H4 (cell line): ENCODE measurements around the gene CTCFL. TPM values are rescaled to one million over a fixed set of nuclear protein-coding genes. Genes with fewer than 3 reads are reported as not detected.

Source experiments
- DNase-seq: peaks from one replicate; pipeline ENCODE4 v3.0.0-alpha.2; 2015; ENCODE audit warnings: low spot score
- total RNA-seq: library from RNA; depleted of rRNA; stranded (reverse); fragments of >200 nt; shearing (Covaris generic); gene quantifications from 2 replicates; pipeline ENCODE4 v1.2.3, GENCODE V29; 2014

The CTCFL gene
- total RNA-seq, 1 experiment from 2014 or later: not detected

GRCh38 chr20:57465486-57465885 lies 59.5 kb downstream of the CTCFL start:
- no peak for DNase-seq

GRCh38 chr20:57464642-57465211 lies 60.2 kb downstream of the CTCFL start:
- DNase-seq: peak; percentile 68

- DNase-seq: no peak
These were observed 62.2 kb downstream of the CTCFL start for GRCh38 chr20:57462781-57463180.

- no peak for DNase-seq
These were observed 63.2 kb downstream of the CTCFL start for GRCh38 chr20:57461726-57462125.

GRCh38 chr20:57460781-57461465 lies 64.0 kb downstream of the CTCFL start:
- no peak for DNase-seq

- no peak for DNase-seq
These were observed 65.0 kb downstream of the CTCFL start for GRCh38 chr20:57459897-57460296.

- DNase-seq: no peak
These were observed 65.7 kb downstream of the CTCFL start for GRCh38 chr20:57459278-57459677.

GRCh38 chr20:57458400-57459160 lies 66.4 kb downstream of the CTCFL start:
- DNase-seq: no peak

GRCh38 chr20:57457243-57458095 lies 67.5 kb downstream of the CTCFL start:
- no peak for DNase-seq

- DNase-seq: no peak
These were observed 68.8 kb downstream of the CTCFL start for GRCh38 chr20:57456116-57456515.

- no peak for DNase-seq
These were observed 69.6 kb downstream of the CTCFL start for GRCh38 chr20:57455386-57455785.

- no peak for DNase-seq
These were observed 72.9 kb downstream of the CTCFL start for GRCh38 chr20:57451795-57452661.

GRCh38 chr20:57451431-57451794 lies 73.5 kb downstream of the CTCFL start:
- DNase-seq: no peak

- no peak for DNase-seq
These were observed 74.0 kb downstream of the CTCFL start for GRCh38 chr20:57450931-57451330.

GRCh38 chr20:57450419-57450818 lies 74.5 kb downstream of the CTCFL start:
- peak; percentile 78 for DNase-seq

- DNase-seq: no peak
These were observed 75.3 kb downstream of the CTCFL start for GRCh38 chr20:57449398-57450354.

- no peak for DNase-seq
These were observed 76.1 kb downstream of the CTCFL start for GRCh38 chr20:57448764-57449354.
